Inferior parietal cortex (tissue), 1 donor: ENCODE data around the gene IGFBP2.
"Not testable (repeated sequence)": the region's sequence is repeated elsewhere in the genome, so short reads cannot be mapped to it uniquely, and the experiment has no call there.

Source experiments
- DNase-seq: peaks from one replicate; pipeline ENCODE4 v3.0.0-alpha.2; 2016; ENCODE audit errors: extremely low spot score

IGFBP2 gene

DNA sequence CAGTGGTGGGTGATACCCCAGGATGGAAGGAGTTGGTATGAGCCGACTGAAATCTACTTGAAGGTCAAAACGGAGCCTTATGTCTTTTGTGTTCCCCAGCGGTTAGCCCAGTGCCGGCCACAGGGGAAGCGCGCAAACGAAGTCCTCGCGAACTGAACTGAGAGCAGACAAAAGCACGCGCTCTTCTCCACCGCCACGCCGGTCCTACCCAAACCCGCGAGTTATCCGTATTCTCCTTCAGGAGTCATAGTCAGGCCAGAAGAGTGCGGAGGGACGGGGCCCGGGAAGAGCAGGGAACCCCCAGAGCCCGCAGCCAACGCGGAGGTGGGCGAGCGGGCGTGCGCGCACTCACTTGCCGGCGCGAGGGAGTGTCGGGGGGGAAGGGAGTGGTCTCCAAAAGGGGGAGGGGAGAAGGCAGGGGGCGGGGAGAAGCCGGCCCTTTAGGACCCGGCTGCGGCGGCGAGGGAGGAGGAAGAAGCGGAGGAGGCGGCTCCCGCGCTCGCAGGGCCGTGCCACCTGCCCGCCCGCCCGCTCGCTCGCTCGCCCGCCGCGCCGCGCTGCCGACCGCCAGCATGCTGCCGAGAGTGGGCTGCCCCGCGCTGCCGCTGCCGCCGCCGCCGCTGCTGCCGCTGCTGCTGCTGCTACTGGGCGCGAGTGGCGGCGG is at the start of gene IGFBP2:
Gene IGFBP2 (plus strand): TSS at position 469 of the 664 bp plus-strand sequence. CDS start 104 bp downstream, at position 573.
- no peak for DNase-seq

DNA sequence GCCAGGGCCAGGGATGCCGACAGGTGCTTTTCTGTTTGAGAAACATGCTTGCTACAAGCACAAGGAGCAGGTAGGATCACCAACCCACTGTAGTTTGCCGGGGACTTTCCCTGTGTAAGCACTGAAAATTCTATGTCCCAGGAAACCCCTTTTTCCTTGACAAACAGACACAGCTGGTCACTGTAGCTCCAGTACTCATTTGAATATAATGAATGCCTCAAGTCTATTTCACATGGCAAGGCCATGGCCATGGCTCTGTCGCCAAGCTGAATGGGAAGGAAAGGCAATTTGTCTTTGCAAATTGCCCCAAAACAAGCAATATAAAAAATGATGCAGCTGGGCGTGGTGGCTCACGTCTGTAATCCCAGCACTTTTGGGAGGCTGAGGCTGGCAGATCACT is 49.6 kb upstream of the IGFBP2 start:
- DNase-seq: no peak

DNA sequence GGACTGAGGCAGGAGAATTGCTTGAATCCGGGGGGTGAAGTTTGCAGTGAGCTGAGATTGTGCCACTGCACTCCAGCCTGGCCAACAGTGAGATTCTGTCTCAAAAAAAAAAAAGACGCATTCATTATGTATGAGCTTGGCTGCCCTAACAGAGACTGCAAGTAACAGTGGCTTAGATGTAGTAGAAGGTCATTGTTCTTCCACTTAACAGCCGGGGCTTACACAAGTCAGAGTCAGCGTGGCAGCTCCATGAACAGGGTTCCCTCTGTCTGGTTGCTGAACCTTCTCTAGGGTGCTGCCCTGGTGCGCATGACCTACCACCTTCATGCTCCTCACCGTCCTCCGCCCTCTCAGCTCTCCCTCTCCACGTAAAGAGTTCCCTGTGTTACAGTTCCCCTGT is 49.1 kb upstream of the IGFBP2 start:
- peak; percentile 47 for DNase-seq

DNA sequence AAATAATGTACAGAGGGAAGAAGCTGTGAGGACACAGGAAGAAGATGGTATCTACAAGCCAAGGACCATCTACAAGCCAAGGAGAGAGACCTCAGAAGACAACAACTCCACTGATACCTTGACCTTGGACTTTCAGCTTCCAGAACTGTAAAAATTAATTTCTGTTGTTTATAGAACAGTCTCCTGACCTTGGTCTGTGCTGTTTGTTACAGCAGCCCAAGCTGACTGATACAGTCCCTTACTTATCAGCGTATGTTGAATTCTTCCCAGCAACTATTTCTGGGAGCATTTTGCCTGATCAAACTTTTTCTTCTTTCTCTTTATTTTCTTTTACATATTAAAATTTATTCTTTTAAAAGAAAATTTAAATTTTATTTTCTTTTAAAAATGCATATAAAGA is 47.8 kb upstream of the IGFBP2 start:
- DNase-seq: no peak

GRCh38 chr2:216588861-216589710 is 44.1 kb upstream of the IGFBP2 start:
- DNase-seq: no peak

DNA sequence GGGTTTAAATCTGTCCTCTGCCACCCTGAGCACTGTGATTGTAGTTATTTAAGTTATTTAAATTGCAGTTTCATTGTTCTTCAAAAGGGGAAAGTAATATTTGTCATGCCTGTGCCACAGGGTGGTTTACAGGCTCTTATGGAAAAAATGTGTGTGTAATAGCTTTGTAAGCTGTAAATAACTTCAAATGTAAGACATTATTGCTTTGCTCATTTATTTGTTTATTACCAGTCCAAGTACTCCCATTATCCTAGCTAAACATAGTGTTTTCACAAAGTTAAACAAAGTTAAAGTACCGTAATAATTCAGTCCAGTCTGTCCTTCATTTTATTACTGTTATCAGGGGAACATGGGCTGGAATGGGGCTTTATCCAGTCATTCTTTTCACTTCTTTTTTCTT is 43.4 kb upstream of the IGFBP2 start:
- no peak for DNase-seq

- DNase-seq: no peak
Observed at GRCh38 chr2:216590780-216591179, 42.4 kb upstream of the IGFBP2 start.

DNA sequence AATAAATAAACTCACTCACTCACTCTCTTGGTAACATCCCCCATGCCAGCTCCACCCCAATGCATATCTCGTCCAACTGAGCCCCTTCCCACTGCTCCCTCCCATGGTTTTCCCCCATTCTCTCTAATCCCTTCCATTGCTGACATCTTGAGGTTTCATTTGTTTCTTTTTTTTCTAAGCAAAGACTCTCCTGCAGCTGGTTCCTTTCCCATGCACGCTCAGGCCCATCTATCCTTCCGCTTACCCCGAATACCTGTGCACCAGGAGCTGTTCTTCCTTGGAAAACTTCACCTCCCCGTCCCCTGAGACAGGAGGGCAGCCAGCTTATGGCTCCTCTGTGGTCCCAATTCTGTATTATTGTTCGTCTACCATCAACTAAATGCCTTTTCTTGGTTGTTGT is 41.7 kb upstream of the IGFBP2 start:
- DNase-seq: no peak

DNA sequence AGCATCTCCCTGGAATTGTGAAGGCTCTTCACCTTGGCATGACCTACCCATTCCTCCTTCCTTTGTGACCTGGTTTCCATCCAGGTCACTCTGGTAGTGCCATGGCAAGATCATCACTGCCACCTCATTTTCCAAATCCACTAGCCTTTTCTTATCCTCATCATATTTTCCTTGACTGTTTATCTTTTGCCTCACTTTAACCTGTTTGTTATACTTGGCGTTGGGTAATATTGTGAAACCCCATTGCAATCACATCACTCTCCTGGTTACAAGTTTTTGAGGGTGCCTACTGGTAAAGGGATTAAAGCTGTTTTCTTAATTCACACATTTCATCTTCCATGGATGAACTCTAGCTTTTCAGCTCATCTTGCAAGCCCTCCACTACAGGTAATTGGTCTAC is 39.1 kb upstream of the IGFBP2 start:
- DNase-seq: no peak

GRCh38 chr2:216596236-216596979 is 36.8 kb upstream of the IGFBP2 start:
- DNase-seq: no peak

DNA sequence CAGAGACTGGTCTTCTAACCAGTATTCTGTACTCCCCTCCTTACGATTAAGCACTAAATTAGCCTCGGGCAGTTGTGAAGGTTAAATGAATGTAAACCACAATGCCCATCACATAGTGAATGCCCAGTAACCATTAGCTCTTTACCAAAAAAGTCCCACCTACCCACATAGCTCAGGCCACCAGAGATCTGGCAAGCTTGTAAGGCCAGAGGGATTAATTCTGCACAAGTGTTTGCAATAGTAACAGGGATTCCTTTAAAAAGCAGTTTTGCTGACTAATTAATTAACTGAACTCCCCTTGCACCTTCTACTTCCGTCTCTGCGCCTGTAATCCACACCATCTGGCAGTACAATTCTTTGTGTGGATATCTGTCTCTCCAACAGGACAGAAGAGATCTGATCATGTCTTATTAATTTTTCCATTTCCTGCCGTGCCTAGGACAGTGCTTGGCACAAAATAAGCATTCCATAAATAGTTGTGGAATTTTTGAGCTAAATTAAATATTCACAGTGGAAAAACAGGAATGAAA is 36.2 kb upstream of the IGFBP2 start:
- no peak for DNase-seq

DNA sequence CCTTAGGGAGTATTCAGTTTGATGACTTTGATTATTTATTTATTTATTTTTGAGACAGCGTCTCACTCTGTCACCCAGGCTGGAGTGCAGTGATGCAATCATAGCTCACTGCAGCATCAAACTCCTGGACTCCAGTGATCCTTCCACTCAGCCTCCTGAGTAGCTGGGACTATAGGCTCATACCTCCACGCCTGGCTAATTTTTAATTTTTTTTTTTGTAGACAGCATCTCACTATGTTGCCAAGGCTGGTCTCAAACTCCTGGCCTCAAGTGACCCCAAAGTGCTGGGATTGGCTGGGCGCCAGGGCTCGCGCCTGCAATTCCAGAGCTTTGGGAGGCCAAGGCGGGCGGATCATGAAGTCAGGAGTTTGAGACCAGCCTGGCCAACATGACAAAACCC is 35.4 kb upstream of the IGFBP2 start:
- DNase-seq: not testable (repeated sequence)

DNA sequence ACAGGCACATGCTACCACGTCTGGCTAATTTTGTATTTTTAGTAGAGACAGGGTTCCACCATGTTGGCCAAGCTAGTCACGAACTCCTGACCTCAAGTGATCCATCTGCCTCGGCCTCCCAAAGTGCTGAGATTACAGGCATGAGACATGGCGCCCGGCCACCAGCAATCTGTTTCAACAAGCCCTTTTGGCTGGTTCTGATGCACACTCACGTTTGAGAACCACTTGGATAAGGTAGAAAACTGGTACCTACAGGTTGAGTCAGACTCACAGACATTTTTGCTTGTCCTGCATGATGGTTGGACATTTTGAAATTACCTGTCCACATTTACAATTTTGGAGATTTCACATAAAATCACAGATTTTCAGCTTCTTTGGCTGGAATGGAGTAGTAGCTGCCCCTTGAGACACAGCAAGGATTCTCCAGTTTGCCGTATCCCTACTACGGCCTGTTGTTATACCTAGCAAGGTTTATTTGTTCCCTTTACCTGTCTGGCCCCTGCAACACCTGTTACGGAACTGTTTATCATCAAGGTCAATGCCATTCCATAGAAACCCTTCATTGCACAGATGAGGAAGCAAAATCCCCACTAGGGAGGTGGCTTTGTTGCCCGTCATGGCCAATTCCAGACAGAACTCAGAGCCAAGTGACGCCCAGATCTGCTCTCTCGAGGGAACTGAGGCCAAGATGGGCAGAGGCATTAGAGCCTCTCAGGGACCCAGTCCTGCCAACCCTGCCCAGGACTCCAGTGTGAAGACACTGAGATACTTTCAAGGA is 31.4 kb upstream of the IGFBP2 start:
- no peak for DNase-seq

GRCh38 chr2:216603010-216603883 is 30.0 kb upstream of the IGFBP2 start:
- no peak for DNase-seq

DNA sequence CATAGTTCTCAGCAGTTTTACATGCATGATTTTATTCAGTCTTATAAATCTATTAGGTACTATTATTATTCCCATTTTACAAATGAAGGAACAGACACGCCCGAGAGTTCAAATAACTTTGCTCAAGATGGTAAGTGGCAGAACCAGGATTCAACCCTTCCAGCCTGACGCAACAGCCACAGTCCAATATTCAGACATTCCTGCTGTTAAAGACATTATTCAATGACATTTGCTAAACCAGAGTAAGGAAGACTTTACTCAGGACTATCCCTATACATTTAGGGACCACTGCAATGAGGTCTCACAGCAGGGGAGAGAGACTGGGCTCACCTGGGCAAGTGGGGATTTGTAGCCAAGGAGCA is 29.4 kb upstream of the IGFBP2 start:
- DNase-seq: no peak

DNA sequence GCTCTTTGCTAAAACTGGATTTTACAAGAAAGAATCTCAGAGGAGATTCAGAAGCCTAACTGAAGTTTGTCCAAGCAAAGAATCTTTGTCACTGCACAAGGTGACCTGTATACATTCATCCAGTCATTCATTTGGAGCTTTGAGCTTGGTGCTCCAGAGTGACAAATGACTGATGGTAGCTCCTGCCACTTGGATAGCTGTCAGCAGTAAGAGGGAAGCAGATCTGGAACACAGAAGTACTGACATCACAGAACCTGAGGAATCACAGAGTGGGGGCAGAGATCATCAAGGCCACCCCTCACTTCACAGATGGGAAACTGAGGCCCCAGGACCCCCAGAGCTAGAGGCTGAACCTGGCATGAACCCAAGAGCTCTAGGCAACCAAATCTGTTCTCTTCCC is 28.8 kb upstream of the IGFBP2 start:
- DNase-seq: no peak

- no peak for DNase-seq
Observed at GRCh38 chr2:216606551-216607276, 26.5 kb upstream of the IGFBP2 start.

DNA sequence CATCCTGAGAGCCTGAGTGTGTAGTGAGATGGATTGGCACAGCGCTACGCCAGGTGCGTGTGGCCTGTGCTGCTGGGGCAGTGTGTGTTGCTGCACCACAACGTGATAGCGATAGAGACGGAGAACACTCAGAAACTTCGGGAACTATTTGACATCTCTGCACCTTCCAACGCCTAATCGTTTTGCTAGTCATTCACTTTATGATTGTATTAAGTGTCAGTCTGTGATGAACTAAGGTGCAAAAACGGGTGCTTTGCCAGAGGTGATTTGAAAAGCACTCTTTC is 26.0 kb upstream of the IGFBP2 start:
- DNase-seq: no peak

- DNase-seq: no peak
Observed at GRCh38 chr2:216608525-216608924, 24.7 kb upstream of the IGFBP2 start.
